ENCODE results near the gene SLC41A1. TPM values are rescaled to one million over a fixed set of nuclear protein-coding genes. Genes with fewer than 3 reads are reported as not detected.

The SLC41A1 gene
- polyA plus RNA-seq, 1 donor = 30.5 TPM

- no peak for DNase-seq (ENCODE audit: low read depth)
Observed at GRCh38 chr1:205754857-205755256, 58.1 kb downstream of the SLC41A1 start.

- DNase-seq (ENCODE audit: low read depth) = no peak
Observed at GRCh38 chr1:205751036-205751651, 61.9 kb downstream of the SLC41A1 start.

- DNase-seq (ENCODE audit: low read depth) = peak; percentile 97
Observed at GRCh38 chr1:205750138-205751035, 62.6 kb downstream of the SLC41A1 start, which contains the start of gene NUCKS1. NUCKS1 (minus strand) TSS chr1:205750182; CDS start chr1:205749973, 209 bp downstream.

GRCh38 chr1:205749234-205750137 is 63.5 kb downstream of the SLC41A1 start:
- peak; percentile 62 for DNase-seq (ENCODE audit: low read depth)

GRCh38 chr1:205748403-205749233 is 64.4 kb downstream of the SLC41A1 start:
- peak; percentile 79 for DNase-seq (ENCODE audit: low read depth)

GRCh38 chr1:205746757-205747412 is 66.1 kb downstream of the SLC41A1 start:
- no peak for DNase-seq (ENCODE audit: low read depth)

GRCh38 chr1:205744403-205744802 is 68.6 kb downstream of the SLC41A1 start:
- no peak for DNase-seq (ENCODE audit: low read depth)

- DNase-seq (ENCODE audit: low read depth) = no peak
Observed at GRCh38 chr1:205743977-205744376, 69.0 kb downstream of the SLC41A1 start.

- DNase-seq (ENCODE audit: low read depth) = no peak
Observed at GRCh38 chr1:205741681-205742080, 71.3 kb downstream of the SLC41A1 start.

- DNase-seq (ENCODE audit: low read depth) = no peak
Observed at GRCh38 chr1:205739348-205740160, 73.4 kb downstream of the SLC41A1 start.

Other genes starting within 250 kb of the SLC41A1 start
- gene ELK4, start 181.2 kb downstream of the SLC41A1 start, polyA plus RNA-seq (ENCODE audit: insufficient read length) = 15.4 TPM
- gene SLC45A3, start 132.7 kb downstream of the SLC41A1 start, polyA plus RNA-seq (ENCODE audit: insufficient read length) = 3.4 TPM
- gene NUCKS1, start 63.0 kb downstream of the SLC41A1 start, polyA plus RNA-seq (ENCODE audit: insufficient read length) = 223 TPM
- gene RAB29, start 37.7 kb downstream of the SLC41A1 start, polyA plus RNA-seq (ENCODE audit: insufficient read length) = 3.7 TPM
- gene PM20D1, start 36.9 kb upstream of the SLC41A1 start, polyA plus RNA-seq (ENCODE audit: insufficient read length) = not detected
- 0.04 TPM for gene SLC26A9, start 130.3 kb upstream of the SLC41A1 start, polyA plus RNA-seq (ENCODE audit: insufficient read length)
- gene RAB7B, start 190.2 kb upstream of the SLC41A1 start, polyA plus RNA-seq (ENCODE audit: insufficient read length) = 9.2 TPM
- 0.20 TPM for gene CTSE, start 210.7 kb upstream of the SLC41A1 start, polyA plus RNA-seq (ENCODE audit: insufficient read length)
- 0.53 TPM for gene RHEX, start 240.0 kb upstream of the SLC41A1 start, polyA plus RNA-seq (ENCODE audit: insufficient read length)